Left renal pelvis (tissue), 4 donors: ENCODE measurements around the gene SHROOM3. TPM values are rescaled to one million over a fixed set of nuclear protein-coding genes. Genes with fewer than 3 reads are reported as not detected.

Experiments
- DNase-seq, 4 donors: peaks; one replicate each; pipeline ENCODE4 v3.0.0-alpha.2; 2013; ENCODE audit warnings: low read depth in 4 of 4, low spot score in 3 of 4
- polyA plus RNA-seq, 4 donors: library from polyadenylated mRNA; unstranded; fragments of 120-200 nt; gene quantifications; one replicate each; pipeline ENCODE4 v1.2.1, GENCODE V29; 2013; ENCODE audit not compliant: insufficient read length in 4 of 4

The SHROOM3 gene
- polyA plus RNA-seq, 4 donors = 24.2 to 37.8 (median 34.9) TPM

GRCh38 chr4:76535603-76536372 is 100.8 kb downstream of the SHROOM3 start:
- DNase-seq = no peak

GRCh38 chr4:76536373-76536689 is 101.3 kb downstream of the SHROOM3 start:
- no peak for DNase-seq

GRCh38 chr4:76538296-76538695 is 103.3 kb downstream of the SHROOM3 start:
- no peak for DNase-seq

- no peak for DNase-seq
Observed at GRCh38 chr4:76539979-76540378, 105.0 kb downstream of the SHROOM3 start.

GRCh38 chr4:76540486-76540885 is 105.5 kb downstream of the SHROOM3 start:
- no peak for DNase-seq

- no peak for DNase-seq
Observed at GRCh38 chr4:76543378-76543777, 108.3 kb downstream of the SHROOM3 start.

- DNase-seq = no peak
Observed at GRCh38 chr4:76544725-76545124, 109.7 kb downstream of the SHROOM3 start.

- DNase-seq = peak in 2 of 4 donors; percentile 51 to 80
Observed at GRCh38 chr4:76545226-76545884, 110.3 kb downstream of the SHROOM3 start.

- DNase-seq = no peak
Observed at GRCh38 chr4:76546327-76546726, 111.3 kb downstream of the SHROOM3 start.

GRCh38 chr4:76546759-76547742 is 112.0 kb downstream of the SHROOM3 start:
- peak in 1 of 4 donors; percentile 79 for DNase-seq

GRCh38 chr4:76548704-76549103 is 113.7 kb downstream of the SHROOM3 start:
- no peak for DNase-seq

GRCh38 chr4:76549765-76550164 is 114.7 kb downstream of the SHROOM3 start:
- DNase-seq = no peak

GRCh38 chr4:76550966-76551780 is 116.1 kb downstream of the SHROOM3 start:
- DNase-seq = no peak

GRCh38 chr4:76554630-76555029 is 119.6 kb downstream of the SHROOM3 start:
- DNase-seq = no peak

GRCh38 chr4:76556452-76556851 is 121.4 kb downstream of the SHROOM3 start:
- no peak for DNase-seq

- DNase-seq = no peak
Observed at GRCh38 chr4:76558396-76559235, 123.6 kb downstream of the SHROOM3 start.

GRCh38 chr4:76559236-76560071 is 124.4 kb downstream of the SHROOM3 start:
- DNase-seq = no peak

- DNase-seq = no peak
Observed at GRCh38 chr4:76562161-76562560, 127.1 kb downstream of the SHROOM3 start.
